Stimulated activated CD4-positive, alpha-beta T cell treated with anti-CD3 and anti-CD28 coated beads, Interleukin-1b, Interleukin-23, amount 100 ng/mL, for 48 hours (primary cell): ENCODE measurements around the gene RTL5.
"Not testable (repeated sequence)": the region's sequence is repeated elsewhere in the genome, so short reads cannot be mapped to it uniquely, and the experiment has no call there.

ENCODE experiments used
- DNase-seq: peaks from one replicate; pipeline ENCODE4 v3.0.0-alpha.2; 2020

RTL5 gene

GRCh38 chrX:72131317-72132294 lies at the start of gene RTL5:
Gene RTL5, minus strand, starts transcription at chrX:72131915.
- peak; percentile 32 for DNase-seq

- no peak for DNase-seq
These were observed 48.8 kb upstream of the RTL5 start for GRCh38 chrX:72180539-72180938.

- DNase-seq = no peak
These were observed 45.3 kb upstream of the RTL5 start for GRCh38 chrX:72176981-72177380.

- not testable (repeated sequence) for DNase-seq
These were observed 44.6 kb upstream of the RTL5 start for GRCh38 chrX:72176289-72176688.

- peak; percentile 11 for DNase-seq
These were observed 37.5 kb upstream of the RTL5 start for GRCh38 chrX:72169008-72169728.

- no peak for DNase-seq
These were observed 33.8 kb upstream of the RTL5 start for GRCh38 chrX:72165551-72165950.

- no peak for DNase-seq
These were observed 28.1 kb upstream of the RTL5 start for GRCh38 chrX:72159769-72160168.

GRCh38 chrX:72158773-72159172 lies 27.1 kb upstream of the RTL5 start:
- DNase-seq = no peak

- DNase-seq = no peak
These were observed 14.8 kb upstream of the RTL5 start for GRCh38 chrX:72146527-72146926.

GRCh38 chrX:72145181-72145580 lies 13.5 kb upstream of the RTL5 start:
- no peak for DNase-seq

- DNase-seq = no peak
These were observed 11.8 kb upstream of the RTL5 start for GRCh38 chrX:72143609-72143907.

- no peak for DNase-seq
These were observed 11.3 kb upstream of the RTL5 start for GRCh38 chrX:72142794-72143608.

- DNase-seq = no peak
These were observed 10.5 kb upstream of the RTL5 start for GRCh38 chrX:72142094-72142793.

- DNase-seq = no peak
These were observed 9.8 kb upstream of the RTL5 start for GRCh38 chrX:72141372-72142004.

- no peak for DNase-seq
These were observed 7.8 kb upstream of the RTL5 start for GRCh38 chrX:72139538-72139937.

- no peak for DNase-seq
These were observed 6.3 kb upstream of the RTL5 start for GRCh38 chrX:72137846-72138495.

- no peak for DNase-seq
These were observed 2.3 kb upstream of the RTL5 start for GRCh38 chrX:72133851-72134546.

GRCh38 chrX:72132456-72132855 lies 741 bp upstream of the RTL5 start:
- no peak for DNase-seq

GRCh38 chrX:72130762-72131250 lies 909 bp downstream of the RTL5 start:
- DNase-seq = no peak

- no peak for DNase-seq
These were observed 1.5 kb downstream of the RTL5 start for GRCh38 chrX:72130156-72130761.
